ENCODE data around the gene ITIH3. TPM values are rescaled to one million over a fixed set of nuclear protein-coding genes. Genes with fewer than 3 reads are reported as not detected.
A peak's percentile ranks its signal among the peaks of the same experiment; 100 is the strongest.

The ITIH3 gene
- total and polyA plus RNA-seq, 3 experiments from 2014 or later = not detected

GRCh38 chr3:52777127-52777958, 17.3 kb upstream of the ITIH3 start, which contains the start of gene ITIH1:
Gene ITIH1, plus strand, starts transcription at chr3:52777599. Its CDS starts 17 bp downstream, at chr3:52777616.
- no peak within 1 kb of the TSS for H3K27ac ChIP-seq (ENCODE audit: low read depth, low read length)
- no peaks in the 10 kb centered on the region for H3K27me3 ChIP-seq (ENCODE audit: insufficient read depth, low read length, poor library complexity, severe bottlenecking)
- ChIA-PET CTCF (no interaction called here), POLR2A (no interaction called here)
- H3K4me1 ChIP-seq (ENCODE audit: insufficient read depth, low read length) = no peaks in the 10 kb centered on the region
- H3K36me3 ChIP-seq (ENCODE audit: insufficient read depth, low read length) = no peaks in the 10 kb centered on the region
- Mint-ChIP-seq H3K9me3 (no peaks in the 10 kb centered on the region), H3K4me3 (no peak within 1 kb of the TSS), H3K27me3 (peaks cover 0 to 5% of the 10 kb centered on the region in 2 donors), H3K27ac (peak within 1 kb of the TSS in 1 of 8 donors; percentile 54), H3K4me1 (no peaks in the 10 kb centered on the region), H3K36me3 (no peaks in the 10 kb centered on the region)
- DNase-seq = peak in 1 of 5 donors; percentile 38
- no peaks in the 10 kb centered on the region for H3K9me3 ChIP-seq (ENCODE audit: low read length)
- no peak within 1 kb of the TSS for H3K4me3 ChIP-seq (ENCODE audit: low read length)

- CTCF ChIA-PET = no interaction called here
- H3K27me3 ChIP-seq (ENCODE audit: insufficient read depth, low read length, poor library complexity, severe bottlenecking) = no peaks in the 10 kb centered on the region
- Mint-ChIP-seq H3K27ac (peak overlapping the region in 1 of 8 donors; percentile 54), H3K27me3 (peaks cover 0 to 5% of the 10 kb centered on the region in 2 donors), H3K36me3 (no peaks in the 10 kb centered on the region), H3K4me3 (no peak overlapping the region), H3K4me1 (no peaks in the 10 kb centered on the region), H3K9me3 (no peaks in the 10 kb centered on the region)
- POLR2A ChIA-PET = no interaction called here
- peak in 1 of 5 donors; percentile 24 for DNase-seq
- H3K27ac ChIP-seq (ENCODE audit: low read depth, low read length) = no peak overlapping the region
- no peaks in the 10 kb centered on the region for H3K9me3 ChIP-seq (ENCODE audit: low read length)
- H3K4me3 ChIP-seq (ENCODE audit: low read length) = no peak overlapping the region
- no peaks in the 10 kb centered on the region for H3K4me1 ChIP-seq (ENCODE audit: insufficient read depth, low read length)
- no peaks in the 10 kb centered on the region for H3K36me3 ChIP-seq (ENCODE audit: insufficient read depth, low read length)
These were observed 16.4 kb upstream of the ITIH3 start for GRCh38 chr3:52777959-52778805.

GRCh38 chr3:52779011-52779836, 15.4 kb upstream of the ITIH3 start:
- no peak overlapping the region for H3K4me3 Mint-ChIP-seq
- H3K27ac ChIP-seq (ENCODE audit: low read depth, low read length) = no peak overlapping the region

GRCh38 chr3:52779837-52780585, 14.6 kb upstream of the ITIH3 start:
- Mint-ChIP-seq H3K27me3 (peaks cover 0 to 8% of the 10 kb centered on the region in 2 donors), H3K27ac (no peak overlapping the region), H3K4me1 (no peaks in the 10 kb centered on the region), H3K9me3 (no peaks in the 10 kb centered on the region), H3K4me3 (no peak overlapping the region), H3K36me3 (no peaks in the 10 kb centered on the region)
- no peak for DNase-seq
- Histone ChIP-seq H3K36me3 (ENCODE audit: insufficient read depth, low read length) (no peaks in the 10 kb centered on the region), H3K27me3 (ENCODE audit: insufficient read depth, low read length, poor library complexity, severe bottlenecking) (no peaks in the 10 kb centered on the region), H3K4me3 (ENCODE audit: low read length) (no peak overlapping the region), H3K27ac (ENCODE audit: low read depth, low read length) (no peak overlapping the region), H3K4me1 (ENCODE audit: insufficient read depth, low read length) (no peaks in the 10 kb centered on the region), H3K9me3 (ENCODE audit: low read length) (no peaks in the 10 kb centered on the region)
- ChIA-PET POLR2A (no interaction called here), CTCF (interaction anchor here (2.6 kb wide), 1 partner anchor 19 kb away, joined by 7 read pairs; no protein-coding TSS in a partner anchor)

More at GRCh38 chr3:52779011-52779836, 15.4 kb upstream of the ITIH3 start:
- Mint-ChIP-seq H3K9me3 (no peaks in the 10 kb centered on the region), H3K4me1 (no peaks in the 10 kb centered on the region), H3K27ac (no peak overlapping the region), H3K36me3 (no peaks in the 10 kb centered on the region), H3K27me3 (peaks cover 0 to 8% of the 10 kb centered on the region in 2 donors)
- Histone ChIP-seq H3K4me3 (ENCODE audit: low read length) (no peak overlapping the region), H3K9me3 (ENCODE audit: low read length) (no peaks in the 10 kb centered on the region), H3K27me3 (ENCODE audit: insufficient read depth, low read length, poor library complexity, severe bottlenecking) (no peaks in the 10 kb centered on the region), H3K36me3 (ENCODE audit: insufficient read depth, low read length) (no peaks in the 10 kb centered on the region), H3K4me1 (ENCODE audit: insufficient read depth, low read length) (no peaks in the 10 kb centered on the region)
- CTCF ChIA-PET = interaction anchor here (2.6 kb wide), 1 partner anchor 19 kb away, joined by 7 read pairs; no protein-coding TSS in a partner anchor
- peak in 1 of 5 donors; percentile 33 for DNase-seq
- POLR2A ChIA-PET = no interaction called here

- no peaks in the 10 kb centered on the region for H3K4me1 ChIP-seq (ENCODE audit: insufficient read depth, low read length)
- Mint-ChIP-seq H3K4me1 (no peaks in the 10 kb centered on the region), H3K9me3 (no peaks in the 10 kb centered on the region), H3K27me3 (peaks cover 0 to 8% of the 10 kb centered on the region in 2 donors), H3K4me3 (no peak overlapping the region), H3K27ac (no peak overlapping the region), H3K36me3 (no peaks in the 10 kb centered on the region)
- CTCF ChIA-PET = no interaction called here
- no peak overlapping the region for H3K27ac ChIP-seq (ENCODE audit: low read depth, low read length)
- no peaks in the 10 kb centered on the region for H3K27me3 ChIP-seq (ENCODE audit: insufficient read depth, low read length, poor library complexity, severe bottlenecking)
- POLR2A ChIA-PET = no interaction called here
- no peaks in the 10 kb centered on the region for H3K36me3 ChIP-seq (ENCODE audit: insufficient read depth, low read length)
- DNase-seq = peak in 1 of 5 donors; percentile 37
- H3K4me3 ChIP-seq (ENCODE audit: low read length) = no peak overlapping the region
- no peaks in the 10 kb centered on the region for H3K9me3 ChIP-seq (ENCODE audit: low read length)
These were observed 12.9 kb upstream of the ITIH3 start for GRCh38 chr3:52781741-52782140.

GRCh38 chr3:52782412-52783210, 12.0 kb upstream of the ITIH3 start:
- no peaks in the 10 kb centered on the region for H3K27me3 ChIP-seq (ENCODE audit: insufficient read depth, low read length, poor library complexity, severe bottlenecking)
- Mint-ChIP-seq H3K36me3 (no peaks in the 10 kb centered on the region), H3K4me1 (no peaks in the 10 kb centered on the region), H3K27ac (no peak overlapping the region), H3K9me3 (no peaks in the 10 kb centered on the region), H3K27me3 (peaks cover 0 to 10% of the 10 kb centered on the region in 2 donors), H3K4me3 (peak overlapping the region in 1 of 7 donors; percentile 18)
- H3K9me3 ChIP-seq (ENCODE audit: low read length) = no peaks in the 10 kb centered on the region
- H3K4me3 ChIP-seq (ENCODE audit: low read length) = no peak overlapping the region
- H3K4me1 ChIP-seq (ENCODE audit: insufficient read depth, low read length) = no peaks in the 10 kb centered on the region
- CTCF ChIA-PET = no interaction called here
- no peak for DNase-seq
- POLR2A ChIA-PET = no interaction called here
- H3K27ac ChIP-seq (ENCODE audit: low read depth, low read length) = no peak overlapping the region
- no peaks in the 10 kb centered on the region for H3K36me3 ChIP-seq (ENCODE audit: insufficient read depth, low read length)

- no peaks in the 10 kb centered on the region for H3K27me3 ChIP-seq (ENCODE audit: insufficient read depth, low read length, poor library complexity, severe bottlenecking)
- ChIA-PET POLR2A (no interaction called here), CTCF (no interaction called here)
- no peaks in the 10 kb centered on the region for H3K36me3 Mint-ChIP-seq
- no peak overlapping the region for H3K27ac Mint-ChIP-seq
- H3K27ac ChIP-seq (ENCODE audit: low read depth, low read length) = no peak overlapping the region
- H3K4me3 Mint-ChIP-seq = no peak overlapping the region
- no peak for DNase-seq
- H3K27me3 Mint-ChIP-seq = peaks cover 0 to 14% of the 10 kb centered on the region in 2 donors
- H3K36me3 ChIP-seq (ENCODE audit: insufficient read depth, low read length) = no peaks in the 10 kb centered on the region
- H3K9me3 ChIP-seq (ENCODE audit: low read length) = no peaks in the 10 kb centered on the region
- no peaks in the 10 kb centered on the region for H3K4me1 Mint-ChIP-seq
- H3K4me3 ChIP-seq (ENCODE audit: low read length) = no peak overlapping the region
- H3K4me1 ChIP-seq (ENCODE audit: insufficient read depth, low read length) = no peaks in the 10 kb centered on the region
- no peaks in the 10 kb centered on the region for H3K9me3 Mint-ChIP-seq
These were observed 11.4 kb upstream of the ITIH3 start for GRCh38 chr3:52783211-52783555.

Measured in CD8-positive, alpha-beta memory T cell (primary cell).